ENCODE measurements around the gene ATP2A2. TPM values are rescaled to one million over a fixed set of nuclear protein-coding genes. Genes with fewer than 3 reads are reported as not detected.
"Not testable (repeated sequence)": the region's sequence is repeated elsewhere in the genome, so short reads cannot be mapped to it uniquely, and the experiment has no call there.

The ATP2A2 gene
- total and polyA plus RNA-seq, 2 experiments from 2014 or later = 297 to 400 TPM

DNA sequence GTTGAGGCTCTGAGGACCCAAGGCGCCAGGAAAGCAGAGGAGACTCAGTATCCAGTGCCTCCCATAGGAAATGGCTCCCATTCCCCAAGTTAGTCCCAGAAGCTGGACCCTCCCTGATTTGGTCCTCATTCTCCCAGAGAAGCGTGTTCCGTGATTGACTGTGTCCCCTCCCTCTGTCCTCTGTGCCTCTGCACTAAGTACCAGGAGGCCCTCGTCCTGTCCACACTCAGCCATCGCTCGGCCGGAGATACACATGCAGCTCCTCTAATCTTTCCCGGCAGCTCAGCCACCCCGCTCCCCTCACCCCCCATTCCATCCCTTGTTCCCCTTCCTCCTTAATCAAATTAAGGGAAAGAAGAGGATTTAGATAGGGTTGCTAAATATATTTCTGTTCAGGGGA is 28.3 kb upstream of the ATP2A2 start:
- Histone ChIP-seq H3K27ac (peak overlapping the region; percentile 87), H3K36me3 (no peaks in the 10 kb centered on the region), H3K4me3 (no peak overlapping the region), H3K4me1 (ENCODE audit: low read depth) (peaks cover 46% of the 10 kb centered on the region), H3K9me3 (ENCODE audit: low read depth) (no peaks in the 10 kb centered on the region), H3K27me3 (no peaks in the 10 kb centered on the region)
- DNase-seq (ENCODE audit: low read depth in 1 of 2, low spot score in 1 of 2) = peak in 1 of 2 donors; percentile 92
- TF ChIP-seq, protein P1, sequence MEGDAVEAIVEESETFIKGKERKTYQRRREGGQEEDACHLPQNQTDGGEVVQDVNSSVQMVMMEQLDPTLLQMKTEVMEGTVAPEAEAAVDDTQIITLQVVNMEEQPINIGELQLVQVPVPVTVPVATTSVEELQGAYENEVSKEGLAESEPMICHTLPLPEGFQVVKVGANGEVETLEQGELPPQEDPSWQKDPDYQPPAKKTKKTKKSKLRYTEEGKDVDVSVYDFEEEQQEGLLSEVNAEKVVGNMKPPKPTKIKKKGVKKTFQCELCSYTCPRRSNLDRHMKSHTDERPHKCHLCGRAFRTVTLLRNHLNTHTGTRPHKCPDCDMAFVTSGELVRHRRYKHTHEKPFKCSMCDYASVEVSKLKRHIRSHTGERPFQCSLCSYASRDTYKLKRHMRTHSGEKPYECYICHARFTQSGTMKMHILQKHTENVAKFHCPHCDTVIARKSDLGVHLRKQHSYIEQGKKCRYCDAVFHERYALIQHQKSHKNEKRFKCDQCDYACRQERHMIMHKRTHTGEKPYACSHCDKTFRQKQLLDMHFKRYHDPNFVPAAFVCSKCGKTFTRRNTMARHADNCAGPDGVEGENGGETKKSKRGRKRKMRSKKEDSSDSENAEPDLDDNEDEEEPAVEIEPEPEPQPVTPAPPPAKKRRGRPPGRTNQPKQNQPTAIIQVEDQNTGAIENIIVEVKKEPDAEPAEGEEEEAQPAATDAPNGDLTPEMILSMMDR (IDR thresholded peaks at IDR 0.05; ENCODE audit: low read depth, low read length) = no peak

DNA sequence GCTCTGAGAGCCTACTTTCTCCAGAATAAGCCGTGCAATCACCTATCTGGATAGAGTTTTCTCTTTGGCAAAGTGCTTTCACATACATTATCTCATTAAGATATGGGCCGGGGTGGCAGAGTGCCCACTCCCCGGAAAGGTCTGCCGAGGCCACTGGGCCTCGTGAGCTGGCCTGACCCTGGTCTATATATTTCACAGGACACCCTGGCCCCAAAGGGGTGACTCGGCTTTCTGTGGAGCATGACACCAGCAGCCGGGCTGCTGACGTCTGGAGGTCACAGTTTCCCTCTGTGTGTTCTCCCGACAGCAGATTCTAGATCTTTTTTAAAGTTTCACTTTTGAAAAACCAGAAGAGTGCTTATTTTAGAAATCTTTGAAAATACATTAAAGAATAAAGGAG is 27.9 kb upstream of the ATP2A2 start:
- H3K27me3 ChIP-seq = no peaks in the 10 kb centered on the region
- no peaks in the 10 kb centered on the region for H3K36me3 ChIP-seq
- no peaks in the 10 kb centered on the region for H3K9me3 ChIP-seq (ENCODE audit: low read depth)
- H3K27ac ChIP-seq = peak overlapping the region; percentile 87
- H3K4me1 ChIP-seq (ENCODE audit: low read depth) = peaks cover 42% of the 10 kb centered on the region
- DNase-seq (ENCODE audit: low read depth in 1 of 2, low spot score in 1 of 2) = peak; percentile 45 to 65
- H3K4me3 ChIP-seq = no peak overlapping the region
- TF ChIP-seq, protein P1 (IDR thresholded peaks at IDR 0.05; ENCODE audit: low read depth, low read length) = no peak

DNA sequence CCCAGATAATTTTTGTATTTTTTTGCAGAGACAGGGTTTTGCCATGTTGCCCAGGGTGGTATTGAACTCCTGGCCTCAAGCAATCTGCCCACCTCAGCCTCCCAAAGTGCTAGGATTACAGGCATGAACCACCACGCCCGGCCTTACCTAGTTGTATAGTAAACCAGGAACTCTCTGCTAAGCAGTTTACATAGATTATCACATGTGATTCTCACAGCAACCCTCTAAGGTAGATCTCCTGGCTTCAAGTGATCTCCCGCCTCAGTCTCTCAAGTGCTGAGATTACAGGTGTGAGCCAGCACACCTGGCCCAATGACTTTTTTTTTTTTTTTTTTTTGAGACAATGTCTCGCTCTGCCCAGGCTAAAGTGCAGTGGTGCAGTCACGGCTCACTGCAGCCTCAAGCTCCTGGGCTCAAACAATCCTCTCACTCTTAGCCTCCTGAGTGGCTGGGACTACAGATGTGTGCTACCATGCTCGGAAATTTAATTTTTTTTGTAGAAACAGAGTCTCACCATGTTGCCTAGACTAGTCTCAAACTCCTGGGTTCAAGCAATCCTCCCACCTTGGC is 26.0 kb upstream of the ATP2A2 start:
- H3K27ac ChIP-seq = no peak overlapping the region
- no peaks in the 10 kb centered on the region for H3K9me3 ChIP-seq (ENCODE audit: low read depth)
- H3K4me3 ChIP-seq = no peak overlapping the region
- peaks cover 30% of the 10 kb centered on the region for H3K4me1 ChIP-seq (ENCODE audit: low read depth)
- TF ChIP-seq, protein P1 (IDR thresholded peaks at IDR 0.05; ENCODE audit: low read depth, low read length) = no peak
- DNase-seq (ENCODE audit: low read depth in 1 of 2, low spot score in 1 of 2) = no peak
- H3K27me3 ChIP-seq = no peaks in the 10 kb centered on the region
- H3K36me3 ChIP-seq = no peaks in the 10 kb centered on the region

DNA sequence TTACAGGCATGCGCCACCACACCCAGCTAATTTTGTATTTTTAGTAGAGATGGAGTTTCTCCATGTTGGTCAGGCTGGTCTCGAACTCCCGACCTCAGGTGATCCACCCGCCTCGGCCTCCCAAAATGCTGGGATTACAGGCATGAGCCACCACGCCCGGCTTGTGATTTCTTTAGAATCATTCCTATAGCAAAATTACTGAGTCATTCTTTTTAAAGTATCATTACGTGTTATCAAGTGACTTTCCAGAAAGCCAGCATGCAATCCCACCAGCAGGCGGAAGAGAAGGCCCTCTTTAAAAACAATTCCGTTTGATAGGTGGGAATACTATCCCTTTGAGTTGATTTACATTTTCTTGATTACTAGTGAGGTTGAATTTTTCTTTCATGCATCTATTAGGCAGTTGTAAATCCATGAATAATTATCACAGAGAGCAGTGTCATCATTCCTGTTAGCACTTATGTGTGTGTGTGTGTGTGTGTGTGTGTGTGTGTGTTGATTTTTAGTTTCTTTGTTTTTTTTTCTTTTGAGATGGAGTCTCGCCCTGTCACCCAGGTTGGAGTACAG is 25.1 kb upstream of the ATP2A2 start:
- H3K4me3 ChIP-seq; H3K27ac ChIP-seq; H3K36me3 ChIP-seq; DNase-seq (ENCODE audit: low read depth in 1 of 2, low spot score in 1 of 2); H3K9me3 ChIP-seq (ENCODE audit: low read depth); H3K27me3 ChIP-seq: not testable (repeated sequence)
- peaks cover 25% of the 10 kb centered on the region for H3K4me1 ChIP-seq (ENCODE audit: low read depth)

GRCh38 chr12:110256780-110257431 is 24.1 kb upstream of the ATP2A2 start:
- Histone ChIP-seq H3K36me3 (no peaks in the 10 kb centered on the region), H3K9me3 (ENCODE audit: low read depth) (no peaks in the 10 kb centered on the region), H3K4me1 (ENCODE audit: low read depth) (peaks cover 30% of the 10 kb centered on the region), H3K27me3 (no peaks in the 10 kb centered on the region), H3K27ac (peak overlapping the region; percentile 11), H3K4me3 (no peak overlapping the region)
- peak in 1 of 2 donors; percentile 64 for DNase-seq (ENCODE audit: low read depth in 1 of 2, low spot score in 1 of 2)
- TF ChIP-seq, protein P1 (IDR thresholded peaks at IDR 0.05; ENCODE audit: low read depth, low read length) = no peak

- no peaks in the 10 kb centered on the region for H3K27me3 ChIP-seq
- TF ChIP-seq, protein P1 (IDR thresholded peaks at IDR 0.05; ENCODE audit: low read depth, low read length) = no peak
- peaks cover 31% of the 10 kb centered on the region for H3K4me1 ChIP-seq (ENCODE audit: low read depth)
- no peaks in the 10 kb centered on the region for H3K9me3 ChIP-seq (ENCODE audit: low read depth)
- H3K4me3 ChIP-seq = no peak overlapping the region
- H3K27ac ChIP-seq = no peak overlapping the region
- no peaks in the 10 kb centered on the region for H3K36me3 ChIP-seq
- no peak for DNase-seq (ENCODE audit: low read depth in 1 of 2, low spot score in 1 of 2)
Measured at GRCh38 chr12:110258466-110258865, 22.6 kb upstream of the ATP2A2 start.

All from cardiac muscle cell (in vitro differentiated cells and primary cell).